ENCODE data around the gene ANKRD6.

The ANKRD6 gene

DNA sequence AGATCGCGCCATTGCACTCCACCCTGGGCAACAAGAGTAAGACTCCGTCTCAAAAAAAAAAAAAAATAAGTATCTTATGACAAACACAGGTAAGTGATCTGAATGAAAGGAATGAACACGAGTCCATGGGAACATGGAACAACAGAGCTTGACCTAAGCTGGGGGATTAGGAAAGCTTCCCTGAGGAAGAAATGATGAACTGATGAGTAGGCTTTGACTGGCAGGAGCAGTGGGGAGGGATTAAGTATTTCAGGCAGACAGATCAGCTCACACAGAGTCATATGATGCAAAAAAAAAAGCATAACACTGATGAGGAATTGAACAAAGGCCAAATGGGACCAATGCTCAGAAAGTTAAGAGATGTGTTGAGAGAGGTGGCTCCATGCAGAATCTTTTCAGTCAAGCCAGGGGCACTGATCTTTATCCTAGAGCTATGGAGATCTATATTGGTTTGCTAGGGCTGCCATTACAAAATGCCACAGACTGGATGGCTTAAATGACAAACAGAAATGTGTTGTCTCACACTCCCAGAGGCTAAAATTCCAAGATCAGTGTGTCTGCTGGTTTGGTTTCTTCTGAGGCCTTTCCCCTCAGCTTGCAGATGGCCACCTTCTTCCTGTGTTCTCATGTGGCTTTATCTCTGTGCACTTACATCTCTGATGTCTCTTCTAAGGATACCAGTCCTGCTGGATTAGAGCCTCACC is 85.6 kb downstream of the ANKRD6 start:
- no peak for DNase-seq

DNA sequence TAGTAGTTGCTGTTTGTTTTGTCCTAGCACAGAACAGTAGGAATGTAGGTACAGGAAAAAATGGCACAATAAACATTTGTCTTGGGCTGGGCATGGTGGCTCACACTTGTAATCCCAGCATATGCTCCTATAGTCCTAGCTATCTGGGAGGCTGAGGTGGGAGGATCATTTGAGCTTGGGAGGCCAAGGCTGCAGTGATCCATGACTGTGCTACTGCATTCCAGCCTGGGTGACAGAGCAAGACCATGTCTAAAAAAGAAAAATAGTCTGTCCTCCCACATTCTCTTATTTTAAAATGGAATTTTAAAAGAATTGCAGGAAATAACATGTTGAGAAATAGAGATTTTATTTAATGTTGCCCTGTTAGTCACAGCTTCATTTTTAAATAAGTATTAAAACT is 87.8 kb downstream of the ANKRD6 start:
- no peak for DNase-seq

DNA sequence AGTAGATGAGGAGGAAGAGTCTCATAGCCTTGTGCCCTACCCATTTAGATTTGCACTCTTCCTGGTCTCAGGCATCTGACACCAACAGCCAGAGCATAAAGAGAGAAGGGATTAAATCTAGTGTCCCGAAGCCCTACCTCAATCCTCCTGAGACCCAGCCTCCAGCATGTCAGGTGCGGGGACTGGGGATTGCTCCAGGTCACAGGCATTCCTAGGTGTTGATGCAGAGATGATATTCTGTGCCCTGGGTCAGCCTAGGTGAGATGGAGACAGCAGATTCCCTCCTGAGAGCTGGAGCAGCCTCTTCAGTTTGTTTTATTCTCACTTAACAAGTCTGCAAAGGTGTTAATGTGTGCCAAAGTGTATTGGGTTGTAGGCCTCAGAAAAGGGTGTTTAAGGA is 89.8 kb downstream of the ANKRD6 start:
- DNase-seq: no peak

DNA sequence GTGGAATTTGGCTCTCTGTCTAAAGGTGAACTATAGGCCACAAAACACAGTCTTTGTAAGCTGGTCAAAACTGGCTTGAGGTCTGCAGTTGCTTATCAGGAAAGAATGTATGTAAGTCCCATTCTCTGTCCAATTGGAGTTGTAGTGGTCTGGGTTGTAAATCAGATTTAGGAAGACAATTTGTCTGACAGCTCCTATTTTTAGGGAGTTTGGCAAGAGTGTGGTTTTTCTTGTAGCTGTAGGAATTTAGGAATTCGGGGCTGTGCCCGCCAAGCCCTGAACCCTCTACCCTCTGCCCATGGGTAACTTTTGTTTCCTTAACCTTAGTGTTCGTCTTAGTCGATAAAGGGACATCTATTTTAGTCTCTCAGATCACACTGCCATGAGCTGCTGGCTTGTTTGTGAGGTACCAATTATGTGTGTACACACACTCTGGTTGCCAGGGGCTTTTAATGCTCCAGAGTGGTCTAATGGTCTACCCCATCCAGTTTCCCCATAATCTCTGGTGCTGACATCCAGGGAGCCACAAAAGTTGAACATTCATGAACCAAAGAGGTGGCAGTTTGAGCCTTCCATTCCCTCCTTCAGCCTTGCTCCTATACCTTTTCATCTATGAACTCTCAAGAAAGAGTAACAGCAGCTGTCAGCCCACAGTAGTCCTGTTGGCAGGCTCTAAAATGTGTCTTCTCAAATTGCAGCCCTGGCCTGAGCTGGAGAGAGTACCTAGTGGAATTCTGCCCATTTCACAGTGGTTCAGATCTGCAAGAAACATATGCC is 93.0 kb downstream of the ANKRD6 start:
- DNase-seq: no peak

DNA sequence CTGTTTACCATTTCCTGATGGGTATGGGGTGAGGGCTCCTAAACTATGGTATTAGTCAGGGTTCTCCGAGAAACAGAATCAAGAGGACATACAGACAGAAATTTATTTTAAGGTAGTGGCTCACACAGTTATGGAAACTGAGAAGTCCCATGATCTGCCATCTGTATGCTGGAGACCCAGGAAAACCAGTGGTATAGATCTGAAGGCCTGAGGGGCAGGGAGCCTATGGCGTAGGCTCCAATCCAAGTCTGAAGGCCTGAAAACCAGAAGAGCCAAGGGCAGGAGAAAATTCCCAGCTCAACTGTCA is 93.6 kb downstream of the ANKRD6 start:
- DNase-seq: no peak

DNA sequence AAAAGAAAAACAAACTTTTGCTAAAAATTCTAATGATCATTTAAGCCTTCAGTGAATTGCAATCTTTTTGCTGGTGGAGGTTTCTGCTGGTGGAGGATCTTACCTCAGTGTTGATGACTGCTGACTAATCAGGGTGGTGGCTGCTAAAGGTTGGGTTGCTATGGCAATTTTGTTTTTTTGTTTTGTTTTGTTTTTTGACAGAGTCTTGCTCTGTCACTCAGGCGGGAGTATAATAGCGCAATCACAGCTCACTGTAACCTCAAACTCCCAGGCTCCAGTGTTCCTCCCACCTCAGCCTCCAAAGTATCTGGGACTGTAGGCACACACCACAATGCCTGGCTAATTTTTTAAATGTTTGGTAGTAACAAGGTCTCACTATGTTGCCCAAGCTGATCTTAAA is 94.7 kb downstream of the ANKRD6 start:
- DNase-seq: no peak

DNA sequence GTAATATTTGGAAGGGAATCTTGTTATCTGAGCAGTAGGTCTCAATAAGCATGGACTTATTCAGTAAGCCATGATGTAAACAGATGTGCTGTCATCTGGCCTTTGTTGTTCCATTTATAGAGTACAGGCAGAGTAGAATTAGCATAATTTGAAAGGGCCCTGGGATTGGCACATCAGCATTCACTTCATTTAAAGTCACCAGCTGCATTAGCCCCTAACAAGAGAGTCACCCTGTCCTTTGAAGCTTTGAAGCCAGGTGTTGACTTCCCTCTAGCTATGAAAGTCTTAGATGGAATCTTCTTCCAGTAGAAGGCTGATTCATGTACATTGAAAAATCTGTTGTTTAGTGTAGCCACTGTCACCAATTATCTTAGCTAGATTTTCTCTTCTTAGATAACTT is 95.9 kb downstream of the ANKRD6 start:
- no peak for DNase-seq

DNA sequence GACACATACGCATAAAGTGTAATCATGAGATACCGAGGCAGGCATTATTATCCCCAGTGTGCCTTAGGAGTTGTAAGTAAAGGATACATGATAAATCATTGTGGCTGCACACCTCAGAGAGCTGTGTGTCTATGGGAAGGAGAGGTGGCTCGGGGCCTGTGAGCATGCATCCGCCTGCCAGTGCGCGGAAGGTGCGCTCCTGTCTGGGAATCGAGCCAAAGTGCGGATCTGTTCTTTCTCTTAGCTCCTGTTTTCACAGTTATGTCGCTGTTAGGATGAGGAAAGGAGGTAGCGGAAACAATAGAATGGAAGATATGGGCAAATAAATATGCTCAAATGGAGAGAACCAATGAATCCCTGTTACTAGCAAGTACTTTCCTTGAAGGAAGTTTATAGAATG is 98.0 kb downstream of the ANKRD6 start:
- DNase-seq: no peak

DNA sequence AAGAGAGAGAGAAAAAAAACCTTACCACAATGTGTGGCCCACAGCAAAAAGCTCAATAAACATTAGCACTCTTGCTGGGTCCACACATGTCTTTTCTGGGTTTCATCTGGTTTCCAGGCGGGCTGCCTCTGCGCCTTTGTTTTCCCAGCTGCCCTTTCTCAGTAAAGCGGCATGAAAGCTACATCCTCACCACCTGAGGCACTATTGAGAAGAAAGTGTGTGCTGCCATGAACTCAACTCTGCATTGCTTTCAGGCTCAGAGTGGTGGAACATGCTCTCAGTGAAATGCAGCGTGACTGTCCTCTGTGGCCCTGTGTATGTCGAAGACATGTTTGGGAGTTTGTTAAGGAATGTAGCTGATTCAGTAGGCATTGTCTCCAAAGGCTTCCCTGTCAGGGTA is 103.3 kb downstream of the ANKRD6 start:
- DNase-seq: no peak

DNA sequence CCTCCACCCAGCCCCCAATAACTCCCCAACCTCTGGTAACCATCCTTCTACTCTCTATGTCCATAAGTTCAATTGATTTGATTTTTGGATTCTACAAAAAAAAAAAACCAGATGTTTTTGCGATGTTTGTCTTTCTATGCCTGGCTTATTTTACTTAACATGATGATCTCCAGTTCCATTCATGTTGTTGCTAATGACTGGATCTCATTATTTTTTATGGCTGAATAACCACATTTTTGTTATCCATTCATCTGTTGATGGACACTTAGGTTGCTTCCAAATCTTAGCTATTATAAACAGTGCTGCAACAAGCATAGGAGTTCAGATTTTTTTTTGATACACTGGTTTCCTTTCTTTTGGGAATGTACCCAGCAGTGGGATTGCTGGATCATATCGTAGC is 106.8 kb downstream of the ANKRD6 start:
- no peak for DNase-seq

DNA sequence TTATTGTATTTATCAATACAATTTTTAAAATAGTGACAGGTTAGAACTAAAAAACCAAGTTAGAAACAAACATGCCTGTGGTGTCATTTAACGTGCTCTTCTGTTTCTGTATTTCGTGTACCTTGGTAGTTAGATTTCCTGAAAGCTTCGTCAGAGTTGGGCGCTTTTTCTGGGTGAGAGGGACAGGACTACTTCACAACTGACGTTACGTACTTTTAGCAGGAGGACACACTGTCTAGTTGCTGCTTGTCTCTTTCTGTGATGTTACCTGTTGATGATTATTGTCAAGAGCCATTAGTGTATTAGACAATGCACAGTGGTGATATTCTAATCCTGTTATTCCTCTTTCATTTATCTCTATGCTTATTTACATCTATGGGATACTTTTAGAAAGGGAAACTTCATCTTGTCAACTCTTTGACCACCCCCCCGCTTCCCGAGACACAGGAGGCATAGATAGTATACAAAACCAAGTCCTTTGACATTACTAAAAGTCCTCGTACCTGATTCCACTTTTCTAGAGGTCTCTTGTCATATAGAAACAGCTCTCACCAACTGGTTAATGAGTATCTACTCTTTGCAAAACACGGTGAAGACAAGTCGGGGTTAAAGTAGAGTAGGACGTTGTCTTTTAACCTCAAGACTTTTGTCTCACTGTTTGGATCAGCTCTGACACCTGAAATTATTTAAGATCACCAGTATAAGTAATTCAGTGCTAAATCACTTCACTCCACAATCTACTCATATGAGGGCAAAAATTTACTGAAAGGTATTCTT is 109.3 kb downstream of the ANKRD6 start:
- no peak for DNase-seq

DNA sequence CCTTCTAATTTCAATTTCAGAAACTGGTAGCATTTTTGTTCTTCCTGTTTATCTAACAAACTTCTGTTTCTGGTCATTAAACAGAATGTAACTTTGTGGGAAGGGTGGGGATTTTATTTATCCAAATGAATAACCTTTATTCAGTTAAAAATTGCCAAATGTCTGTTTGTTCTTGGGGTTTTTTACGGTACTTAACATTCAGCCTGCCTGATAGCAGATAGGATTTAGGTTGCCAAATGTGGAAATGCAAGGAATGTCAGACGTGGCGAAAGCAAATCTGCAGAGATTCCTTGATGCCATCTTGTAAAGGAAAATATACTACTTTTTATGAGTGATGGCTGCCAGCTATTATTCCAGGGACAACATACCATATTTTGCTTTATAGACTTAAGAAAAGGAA is 109.9 kb downstream of the ANKRD6 start:
- DNase-seq: no peak

DNA sequence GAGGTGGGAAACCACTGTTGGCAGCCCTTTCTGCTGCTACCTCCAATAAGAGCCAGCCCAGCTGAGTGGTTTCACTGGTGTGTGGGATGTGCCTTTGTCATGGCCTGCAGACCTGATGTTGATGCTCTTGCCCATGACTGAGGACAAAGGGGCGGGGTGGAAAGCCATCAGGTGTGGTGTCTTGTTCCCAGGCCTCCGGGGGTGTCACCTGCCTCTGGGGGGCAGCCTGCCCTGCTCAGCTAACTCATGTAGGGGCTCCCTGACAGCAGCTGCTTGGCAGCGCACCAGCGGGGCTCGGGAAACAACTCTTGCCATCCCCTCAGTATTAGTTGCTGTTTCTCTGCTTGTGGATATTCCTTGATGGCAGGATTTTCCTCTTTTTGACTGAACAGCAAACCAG is 114.3 kb downstream of the ANKRD6 start:
- no peak for DNase-seq

DNA sequence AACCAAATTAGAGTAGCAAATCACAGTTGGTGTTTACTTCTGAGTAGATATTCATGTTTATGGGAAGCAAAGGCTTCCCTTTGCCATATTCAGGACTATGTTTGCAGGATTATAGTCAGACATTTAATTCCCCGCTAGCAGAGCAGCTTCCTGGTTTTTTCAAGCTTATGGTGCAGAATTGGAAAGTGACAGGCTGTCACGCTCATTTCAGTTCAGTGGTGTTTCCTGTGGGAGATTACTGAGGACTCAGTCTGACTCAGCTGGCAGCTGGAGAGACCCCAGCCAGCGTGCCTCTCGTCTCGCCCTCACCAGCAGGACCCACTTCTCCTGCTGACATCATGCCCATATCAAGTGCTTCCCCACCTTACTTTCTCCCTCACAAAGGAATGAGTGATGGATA is 120.5 kb downstream of the ANKRD6 start:
- DNase-seq: no peak

DNA sequence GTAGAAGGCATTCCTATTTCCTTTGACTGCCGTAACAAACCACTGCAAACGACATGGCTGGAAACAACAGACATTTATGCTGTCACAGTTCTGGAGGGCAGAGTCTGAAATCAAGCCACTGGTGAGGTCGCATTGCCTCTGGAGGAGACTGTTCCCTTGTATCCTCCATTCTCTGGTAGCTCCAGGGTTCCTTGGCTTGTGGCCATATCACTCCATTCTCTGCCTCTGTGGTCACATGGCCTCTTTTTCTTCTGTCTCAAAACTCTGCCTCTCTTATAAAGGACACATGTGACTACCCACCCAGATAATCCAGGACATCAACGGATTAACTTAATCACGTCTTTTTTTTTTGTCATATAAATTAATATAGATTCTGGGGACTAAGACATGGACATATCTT is 121.2 kb downstream of the ANKRD6 start:
- DNase-seq: no peak

DNA sequence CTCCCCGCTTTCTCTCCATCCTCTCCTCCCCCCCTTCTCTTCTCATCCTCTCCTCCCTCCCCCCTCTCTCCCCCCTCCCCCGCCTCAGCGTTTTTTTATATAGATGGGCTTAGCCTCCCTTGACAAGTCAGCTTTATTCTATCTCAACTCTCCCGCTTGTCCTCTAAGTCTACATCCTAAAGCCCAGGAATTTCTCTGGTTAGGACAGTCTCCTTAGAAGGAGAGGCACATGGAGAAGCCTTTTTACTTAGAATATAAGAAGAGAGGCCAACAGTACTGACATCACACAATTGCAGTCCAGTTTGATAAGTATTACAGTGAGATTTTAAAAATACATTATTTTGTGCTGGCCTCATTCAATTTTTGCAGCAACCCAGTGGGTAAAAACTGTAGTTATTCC is 122.1 kb downstream of the ANKRD6 start:
- no peak for DNase-seq

DNA sequence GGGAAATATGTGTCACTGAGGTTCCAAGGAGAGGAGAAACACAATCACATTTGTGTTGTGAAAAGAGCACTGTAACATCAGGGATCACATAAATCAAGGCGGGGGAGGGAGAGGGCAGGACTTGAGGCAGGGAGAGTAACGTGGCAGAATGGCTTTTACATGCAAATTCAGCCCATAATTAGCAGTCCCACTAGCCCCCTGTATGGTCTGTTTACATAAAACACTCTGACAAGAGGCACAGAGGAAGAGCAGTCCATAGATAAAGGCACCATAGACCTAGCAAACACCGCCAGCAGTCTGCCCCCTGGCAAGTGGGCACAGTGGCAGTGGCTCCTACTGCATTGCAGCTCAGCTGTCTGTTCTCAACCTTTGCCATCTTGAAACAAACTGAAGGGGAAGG is 122.9 kb downstream of the ANKRD6 start:
- DNase-seq: no peak

DNA sequence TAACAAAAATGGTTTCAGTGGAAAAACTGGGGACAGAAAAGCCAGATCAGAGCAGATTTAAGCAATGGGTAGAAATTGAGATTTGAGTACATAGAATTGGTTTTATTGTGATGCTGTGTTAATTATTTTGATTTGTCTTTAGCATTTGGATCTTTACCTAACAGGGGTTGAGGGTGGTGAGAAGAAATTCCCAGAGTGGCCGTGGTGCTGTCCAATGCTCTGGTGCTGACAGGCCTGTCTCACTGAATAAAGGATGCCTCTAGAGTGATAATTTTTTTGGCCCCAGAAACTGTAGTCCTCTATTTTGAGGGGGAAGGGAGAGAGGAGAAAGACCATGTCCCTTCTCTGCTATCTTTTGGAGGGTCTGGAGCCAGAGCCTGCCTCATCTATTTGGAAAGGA is 126.5 kb downstream of the ANKRD6 start:
- no peak for DNase-seq

DNA sequence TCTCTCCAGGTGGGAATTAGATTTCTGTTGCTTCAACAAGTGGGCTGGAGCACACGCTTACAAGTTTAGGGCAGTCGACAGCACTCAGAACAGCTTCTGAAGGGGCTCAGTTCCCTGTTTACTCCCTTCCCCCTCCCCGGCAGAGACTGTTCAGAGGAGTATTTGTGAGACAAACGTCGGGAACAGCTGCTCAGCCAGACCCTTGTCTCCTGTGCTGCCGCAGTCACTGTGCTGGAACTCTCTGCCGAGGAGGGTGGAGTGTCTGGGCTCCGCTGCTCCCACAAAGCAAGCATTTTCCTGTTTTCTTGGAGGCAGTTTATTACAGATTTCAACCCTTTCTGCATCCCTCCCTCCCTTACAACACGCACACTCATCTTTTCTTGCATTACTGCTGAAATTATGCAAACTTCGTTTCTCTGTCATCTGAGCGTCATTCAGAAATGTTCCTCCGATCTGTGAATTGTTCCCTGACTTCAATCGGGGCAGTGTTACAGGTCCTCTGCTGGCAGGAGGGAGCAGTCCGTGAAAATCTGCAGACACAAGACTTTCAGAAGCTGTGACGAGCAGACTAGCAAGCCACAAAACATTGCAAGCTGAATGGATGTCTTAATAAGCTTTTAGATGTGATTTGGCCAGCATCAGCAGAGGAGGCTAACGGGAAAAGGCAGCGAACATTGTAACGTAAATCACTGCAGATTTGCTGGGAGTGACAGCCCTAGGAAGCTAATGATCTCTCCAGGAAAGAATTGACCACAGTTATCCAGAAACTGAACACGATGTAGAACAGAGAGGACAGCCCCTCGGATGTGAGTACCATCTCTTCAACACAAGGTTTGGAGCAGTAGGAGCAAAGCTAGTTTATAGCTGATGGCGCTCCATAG is 129.4 kb downstream of the ANKRD6 start:
- peak; percentile 13 for DNase-seq

DNA sequence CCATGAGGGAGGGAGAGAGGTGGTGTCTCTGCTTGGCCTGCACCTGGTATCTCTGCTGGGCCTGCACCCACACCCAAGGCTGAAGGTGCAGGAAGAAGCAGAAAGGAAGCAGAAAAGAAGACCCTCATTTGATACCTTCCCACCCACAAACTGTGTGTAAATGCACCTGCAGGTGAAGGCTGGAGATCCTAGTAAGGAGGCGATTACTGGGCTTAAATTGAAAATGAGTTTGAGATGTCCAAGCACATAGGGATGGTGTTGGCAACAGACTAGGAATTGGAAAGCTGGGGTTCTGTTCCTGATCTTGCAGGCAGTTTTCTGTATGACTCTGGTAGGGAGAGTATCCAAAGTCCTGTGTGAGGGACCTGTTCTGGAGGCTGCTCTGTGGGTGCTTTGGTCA is 130.9 kb downstream of the ANKRD6 start:
- DNase-seq: no peak

DNA sequence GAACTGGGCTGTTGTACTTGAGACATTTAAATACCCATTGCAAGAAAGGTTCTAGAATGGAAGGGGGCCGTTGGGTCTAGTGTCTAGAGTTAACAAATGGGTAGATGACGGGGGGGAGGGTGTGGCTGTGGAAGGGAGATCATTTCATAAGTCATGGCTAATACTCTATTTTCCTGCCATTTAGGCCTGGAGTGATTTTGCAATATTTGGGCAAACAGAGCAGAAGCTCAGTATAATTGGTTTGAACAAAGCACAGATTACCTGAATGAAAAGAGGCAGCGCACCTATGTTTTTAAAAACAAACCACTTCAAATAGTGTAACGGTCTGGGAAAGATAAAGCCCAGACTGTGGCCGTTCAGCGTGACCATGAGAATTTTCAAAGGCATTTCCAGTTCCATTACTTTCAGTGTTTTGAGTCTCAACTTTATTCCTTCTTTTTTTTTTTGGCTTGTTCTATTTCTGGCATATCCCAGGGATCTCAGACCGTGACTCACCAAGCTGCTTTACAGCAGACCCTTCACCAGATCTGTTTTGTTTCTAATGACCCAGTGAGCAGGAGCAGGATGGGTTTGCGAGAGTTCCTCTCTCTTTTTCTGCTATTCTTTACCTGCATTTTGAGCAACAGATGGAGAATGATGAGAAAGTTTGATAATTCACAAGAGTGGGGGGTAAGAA is 131.9 kb downstream of the ANKRD6 start:
- DNase-seq: no peak

DNA sequence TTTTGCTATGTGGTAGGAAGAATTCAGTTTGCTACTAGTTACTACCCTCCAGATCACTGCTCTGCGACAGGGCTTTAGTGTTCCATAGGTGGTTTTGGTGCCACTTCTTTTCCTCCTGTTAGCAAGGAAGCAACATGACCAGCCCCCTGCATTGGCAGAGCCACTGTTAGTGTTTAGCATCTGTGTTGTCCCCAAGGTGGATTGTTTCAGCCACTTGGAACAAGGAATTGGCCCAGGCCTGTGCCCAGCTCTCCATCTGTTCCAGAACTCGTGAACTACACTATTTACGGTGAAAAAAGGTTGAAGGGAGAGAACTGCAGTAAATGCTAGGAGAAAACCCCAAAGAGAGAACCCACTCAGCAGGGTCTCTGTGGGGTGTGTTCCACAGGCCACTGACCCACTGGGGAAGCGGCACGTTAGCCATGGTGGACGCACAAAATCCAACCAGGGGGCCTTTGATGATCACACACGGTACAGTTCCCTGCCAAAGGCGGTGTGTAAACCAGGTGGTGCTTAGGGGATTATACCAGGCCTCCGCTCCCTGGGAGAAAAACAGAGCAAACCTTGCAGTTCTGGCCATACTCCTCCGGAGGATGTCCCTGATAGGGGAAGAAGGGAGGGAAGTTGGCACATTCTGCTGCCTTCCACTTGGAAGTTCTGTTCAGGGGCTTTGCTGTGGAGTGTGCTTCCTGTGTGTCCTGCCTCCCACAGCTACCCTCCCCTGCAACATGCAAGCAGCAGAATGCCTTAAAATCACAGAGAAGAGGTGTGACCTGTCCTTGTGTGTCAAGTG is 133.3 kb downstream of the ANKRD6 start:
- DNase-seq: no peak

Data from NCI-H1694 treated with DMSO at 0.1 percent for 48 hours (cell line).